Right lobe of liver (tissue), 6 donors: Measurements from ENCODE around the gene DNAL1. TPM values are rescaled to one million over a fixed set of nuclear protein-coding genes. Genes with fewer than 3 reads are reported as not detected.

Source experiments
- ATAC-seq, 4 donors: fragments of 200-7000 bp; cut with Tn5 transposase; one replicate each; pipeline ENCODE4 v1.9.1; 2020; ENCODE audit warnings: mild to moderate bottlenecking in 4 of 4, moderate library complexity in 4 of 4
- DNase-seq, 3 donors: peaks; one replicate each; pipeline ENCODE4 v3.0.0-alpha.2; 2020
- H3K27ac ChIP-seq, 3 donors: fragments of 200-600 bp; one replicate each; pipeline ENCODE4 v1.8.0; 2022
- H3K27me3 ChIP-seq, 2 donors: fragments of 200-600 bp; one replicate each; pipeline ENCODE4 v1.8.0; 2022
- H3K36me3 ChIP-seq, 4 donors: fragments of 200-600 bp; sonication (generic) in 1 of 4; one replicate each; pipeline versions ENCODE4 v1.5.1 to v1.8.0; 2017 to 2022; ENCODE audit warnings: control low read depth in 1 of 4
- H3K4me1 ChIP-seq, 4 donors: fragments of 200-600 bp; sonication (generic) in 1 of 4; one replicate each; pipeline versions ENCODE4 v1.5.1 to v1.8.0; 2017 to 2022; ENCODE audit warnings: control low read depth in 1 of 4
- H3K4me3 ChIP-seq, 3 donors: fragments of 200-600 bp; one replicate each; pipeline ENCODE4 v1.8.0; 2022
- H3K9me3 ChIP-seq, 4 donors: fragments of 200-600 bp; sonication (generic) in 1 of 4; one replicate each; pipeline versions ENCODE4 v1.5.1 to v1.8.0; 2017 to 2022; ENCODE audit warnings: control low read depth in 1 of 4
- POLR2A ChIP-seq: fragments of 450-650 bp; IDR thresholded peaks from one replicate; pipeline ENCODE4 v1.6.1; 2017; ENCODE audit warnings: antibody characterized with exemption, mild to moderate bottlenecking
- WGBS: methylation state at CpG from one replicate; pipeline ENCODE4 v1.1.6; 2018; ENCODE audit warnings: low coverage, low lambda C conversion rate; ENCODE audit not compliant: insufficient coverage; ENCODE audit errors: missing lambda C conversion rate; 5-methylcytosine and 5-hydroxymethylcytosine counted together
- intact Hi-C, 2 donors: fragments of 100-400 bp; cut with DNase I; formaldehyde crosslinking; loops; one replicate each; pipeline versions ENCODE4 v1.11.2 to v1.14.1; 2022
- total RNA-seq, 6 experiments: library from RNA; depleted of rRNA in 2 of 6; stranded (reverse); fragments of >200 nt in 2 of 6; fragmentation: NEBNext Ultra II Directional in 3 of 6; extraction: Animal tissue kit (Norgen Biotek cat#: 25700) in 3 of 6; gene quantifications; one replicate each; pipeline versions ENCODE4 v1.1.0 to v1.2.4, GENCODE V29; 2016 to 2023
- TF ChIP-seq, protein P1 (sequence below), 4 donors: fragments of 200-600 bp in 3 of 4; fragments of 450-650 bp in 1 of 4; IDR thresholded peaks; one replicate each; pipeline versions ENCODE4 v1.5.1 to v1.8.0; 2016 to 2022; ENCODE audit warnings: antibody characterized with exemption in 4 of 4, mild to moderate bottlenecking in 2 of 4
- donor health status: DM: no; HTN: yes; CAD: no.
- donor health status: DM: no; HTN: no; CAD: no.
- donor health status: DM: no; HTN: no; CAD: no.
- donor health status: DM: no; HTN: yes; CAD: no.
- donor health status: DM: no; HTN: yes; CAD: no.

DNAL1 gene
- total RNA-seq, 6 experiments from 2014 or later = 2.7 to 5.7 (median 3.2) TPM

DNA sequence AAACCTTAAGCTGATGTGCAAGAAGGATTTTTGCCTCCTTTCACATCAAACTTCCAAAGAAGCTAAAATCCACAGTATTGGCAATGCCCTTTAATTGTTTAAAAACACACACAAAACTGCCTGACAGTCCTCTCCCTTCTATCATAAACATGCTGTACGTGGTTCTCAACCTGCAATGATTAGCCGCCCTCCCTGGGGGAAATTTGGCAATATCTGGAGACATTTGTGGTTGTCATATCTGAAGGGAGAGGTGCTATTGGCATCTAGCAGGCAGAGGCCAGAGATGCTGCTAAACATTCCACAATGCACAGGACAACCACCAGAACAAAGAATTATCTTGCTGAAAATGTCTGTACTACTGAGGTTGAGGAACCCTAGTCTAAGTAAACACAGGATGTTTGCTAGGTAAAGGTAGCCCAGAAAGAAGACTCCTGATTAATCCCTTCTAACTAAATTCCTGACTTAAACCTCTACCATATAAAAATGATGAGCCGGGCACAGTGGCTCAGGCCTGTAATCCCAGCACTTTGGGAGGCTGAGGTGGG, 31.3 kb upstream of the DNAL1 start:
- intact Hi-C loops = no loop called here
- no peaks in the 10 kb centered on the region for H3K36me3 ChIP-seq
- no peak for TF ChIP-seq POLR2A
- TF ChIP-seq, protein P1, sequence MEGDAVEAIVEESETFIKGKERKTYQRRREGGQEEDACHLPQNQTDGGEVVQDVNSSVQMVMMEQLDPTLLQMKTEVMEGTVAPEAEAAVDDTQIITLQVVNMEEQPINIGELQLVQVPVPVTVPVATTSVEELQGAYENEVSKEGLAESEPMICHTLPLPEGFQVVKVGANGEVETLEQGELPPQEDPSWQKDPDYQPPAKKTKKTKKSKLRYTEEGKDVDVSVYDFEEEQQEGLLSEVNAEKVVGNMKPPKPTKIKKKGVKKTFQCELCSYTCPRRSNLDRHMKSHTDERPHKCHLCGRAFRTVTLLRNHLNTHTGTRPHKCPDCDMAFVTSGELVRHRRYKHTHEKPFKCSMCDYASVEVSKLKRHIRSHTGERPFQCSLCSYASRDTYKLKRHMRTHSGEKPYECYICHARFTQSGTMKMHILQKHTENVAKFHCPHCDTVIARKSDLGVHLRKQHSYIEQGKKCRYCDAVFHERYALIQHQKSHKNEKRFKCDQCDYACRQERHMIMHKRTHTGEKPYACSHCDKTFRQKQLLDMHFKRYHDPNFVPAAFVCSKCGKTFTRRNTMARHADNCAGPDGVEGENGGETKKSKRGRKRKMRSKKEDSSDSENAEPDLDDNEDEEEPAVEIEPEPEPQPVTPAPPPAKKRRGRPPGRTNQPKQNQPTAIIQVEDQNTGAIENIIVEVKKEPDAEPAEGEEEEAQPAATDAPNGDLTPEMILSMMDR (IDR thresholded peaks at IDR 0.05) = no peak
- peak overlapping the region in 2 of 3 donors; percentile 93 to 95 for H3K27ac ChIP-seq
- peaks cover 0 to 22% (median under 1%) of the 10 kb centered on the region in 4 donors for H3K4me1 ChIP-seq
- H3K27me3 ChIP-seq = no peaks in the 10 kb centered on the region
- no peaks in the 10 kb centered on the region for H3K9me3 ChIP-seq
- DNase-seq (no peak), ATAC-seq (no peak)
- H3K4me3 ChIP-seq = peak overlapping the region; percentile 64 to 76 (median 71)
- 74% methylated on average over 3 of the region's 3 CpGs for WGBS

DNA sequence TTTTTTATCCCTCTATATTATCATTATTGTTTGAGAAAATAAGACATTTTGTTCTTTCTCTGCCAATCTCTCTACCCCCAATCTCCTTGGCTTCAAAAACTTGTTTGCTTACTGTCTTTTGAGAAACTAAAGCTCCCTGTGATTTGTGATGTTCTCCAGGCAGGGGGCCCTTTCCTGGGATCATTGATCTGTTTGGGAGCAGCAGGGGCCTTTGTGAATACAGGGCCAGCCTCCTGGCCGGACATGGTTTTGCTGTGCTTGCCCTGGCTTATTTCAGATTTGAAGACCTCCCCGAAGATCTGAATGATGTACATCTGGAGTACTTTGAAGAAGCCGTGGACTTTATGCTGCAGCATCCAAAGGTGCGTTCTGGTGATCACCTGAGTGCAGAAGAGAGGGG, 28.0 kb upstream of the DNAL1 start:
- H3K36me3 ChIP-seq = no peaks in the 10 kb centered on the region
- H3K4me3 ChIP-seq = no peak overlapping the region
- peaks cover 0 to 27% (median 3%) of the 10 kb centered on the region in 4 donors for H3K4me1 ChIP-seq
- 80% methylated on average over 4 of the region's 4 CpGs for WGBS
- no peaks in the 10 kb centered on the region for H3K27me3 ChIP-seq
- TF ChIP-seq POLR2A = no peak
- TF ChIP-seq, protein P1 (IDR thresholded peaks at IDR 0.05) = no peak
- intact Hi-C loops = no loop called here
- H3K27ac ChIP-seq = no peak overlapping the region
- ATAC-seq = no peak
- H3K9me3 ChIP-seq = no peaks in the 10 kb centered on the region
- no peak for DNase-seq

DNA sequence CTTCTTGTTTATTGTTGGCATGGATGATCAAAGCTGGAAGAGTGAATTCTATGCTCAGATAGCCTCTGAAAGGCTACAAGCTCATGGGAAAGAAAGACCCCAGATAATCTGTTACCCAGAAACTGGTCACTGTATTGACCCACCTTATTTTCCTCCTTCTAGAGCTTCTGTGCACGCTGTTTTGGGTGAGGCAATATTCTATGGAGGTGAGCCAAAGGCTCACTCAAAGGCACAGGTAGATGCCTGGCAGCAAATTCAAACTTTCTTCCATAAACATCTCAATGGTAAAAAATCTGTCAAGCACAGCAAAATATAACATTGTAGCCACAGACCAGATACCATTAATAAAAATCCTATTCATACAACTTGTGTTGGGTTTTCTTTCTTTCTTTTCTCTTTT, 25.3 kb upstream of the DNAL1 start:
- peak; percentile 28 to 75 (median 58) for ATAC-seq
- no peaks in the 10 kb centered on the region for H3K27me3 ChIP-seq
- H3K36me3 ChIP-seq = no peaks in the 10 kb centered on the region
- no peak overlapping the region for H3K27ac ChIP-seq
- intact Hi-C loops = no loop called here
- WGBS = 60% methylated on average over 1 of the region's 1 CpG
- no peaks in the 10 kb centered on the region for H3K9me3 ChIP-seq
- TF ChIP-seq POLR2A = no peak
- TF ChIP-seq, protein P1 (IDR thresholded peaks at IDR 0.05) = no peak
- no peak overlapping the region for H3K4me3 ChIP-seq
- peaks cover 0 to 13% (median 3%) of the 10 kb centered on the region in 4 donors for H3K4me1 ChIP-seq
- no peak for DNase-seq

DNA sequence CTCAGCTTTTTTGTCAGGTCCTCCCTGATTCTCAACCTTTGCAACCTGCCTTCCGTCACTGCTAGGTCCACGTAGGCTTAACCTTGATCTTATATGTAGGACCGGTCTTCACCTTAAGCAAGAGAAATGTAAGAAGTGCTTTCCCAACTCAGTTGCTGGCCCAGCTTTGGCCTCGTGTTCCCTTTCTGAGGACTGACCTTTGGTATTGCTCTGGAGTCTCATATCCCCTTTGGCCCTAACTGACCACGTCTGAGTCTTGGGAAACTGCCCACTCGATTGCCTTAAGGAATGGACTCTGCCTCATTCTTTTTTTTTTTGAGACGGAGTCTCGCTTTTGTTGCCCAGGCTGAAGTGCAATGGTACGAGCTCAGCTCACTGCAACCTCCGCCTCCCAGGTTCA, 24.5 kb upstream of the DNAL1 start:
- 41% methylated on average over 9 of the region's 10 CpGs for WGBS
- no peak for TF ChIP-seq POLR2A
- TF ChIP-seq, protein P1 (IDR thresholded peaks at IDR 0.05) = no peak
- Histone ChIP-seq H3K9me3 (no peaks in the 10 kb centered on the region), H3K27ac (no peak overlapping the region), H3K4me1 (peaks cover 0 to 13% (median 3%) of the 10 kb centered on the region in 4 donors), H3K27me3 (no peaks in the 10 kb centered on the region), H3K4me3 (no peak overlapping the region), H3K36me3 (no peaks in the 10 kb centered on the region)
- DNase-seq (peak in 1 of 3 donors; percentile 51), ATAC-seq (peak in 3 of 4 donors; percentile 53 to 80 (median 80))
- intact Hi-C loops = no loop called here
